NCI-H510A treated with DMSO at 0.1 percent for 48 hours (cell line): ENCODE measurements around the gene ERRFI1.

Experiments used
- DNase-seq: peaks from one replicate; lab custom pipeline; 2025; lab: John Stamatoyannopoulos, UW

ERRFI1 gene

DNA sequence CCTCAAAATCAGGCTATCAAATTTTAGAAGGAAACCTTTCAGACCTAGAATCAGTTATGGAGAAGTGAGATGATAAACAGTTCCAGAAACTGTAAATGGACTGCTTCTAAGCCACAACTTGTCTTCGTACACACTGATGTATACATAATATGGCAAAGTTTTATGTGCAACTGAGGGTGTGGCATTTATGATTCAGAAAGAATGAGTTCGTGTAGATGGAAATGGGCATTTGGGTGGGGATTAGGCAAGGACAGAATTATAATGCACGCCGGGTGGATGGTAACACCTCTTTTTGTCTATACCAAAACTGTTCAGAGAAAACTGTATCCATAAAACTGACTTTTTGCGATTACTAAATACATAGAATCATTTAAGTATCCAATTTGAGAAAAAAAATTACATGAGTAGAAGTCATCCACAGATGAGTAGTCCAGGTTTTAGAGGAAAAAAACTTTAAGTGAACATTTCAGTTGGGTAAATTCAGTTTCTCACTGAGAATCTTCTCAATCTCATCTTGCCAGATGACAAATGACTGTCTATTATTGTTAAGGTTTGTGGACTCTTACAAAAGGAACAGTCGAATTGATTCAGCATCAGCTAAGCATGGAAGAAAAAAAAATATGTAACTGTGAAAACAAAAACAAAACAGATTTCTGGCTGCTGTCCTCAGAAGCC, 22.5 kb downstream of the ERRFI1 start:
- DNase-seq = no peak

DNA sequence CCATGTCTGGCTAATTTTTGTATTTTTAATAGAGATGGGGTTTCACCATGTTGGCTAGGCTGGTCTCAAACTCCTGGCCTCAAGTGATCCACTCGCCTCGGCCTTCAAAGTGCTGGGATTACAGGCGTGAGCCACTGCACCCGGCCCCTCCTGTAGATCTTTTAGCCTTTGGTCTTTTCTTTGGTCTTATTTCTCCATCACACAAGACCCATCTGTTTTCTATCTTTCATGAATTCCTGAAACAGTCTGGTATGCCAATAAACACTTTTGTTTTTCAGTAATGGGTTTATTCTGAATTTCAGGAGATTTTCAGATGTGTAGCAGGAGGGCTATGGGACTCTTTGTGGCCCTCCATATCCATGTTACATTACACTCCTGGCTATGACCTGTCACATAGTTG, 23.2 kb downstream of the ERRFI1 start:
- DNase-seq = no peak

DNA sequence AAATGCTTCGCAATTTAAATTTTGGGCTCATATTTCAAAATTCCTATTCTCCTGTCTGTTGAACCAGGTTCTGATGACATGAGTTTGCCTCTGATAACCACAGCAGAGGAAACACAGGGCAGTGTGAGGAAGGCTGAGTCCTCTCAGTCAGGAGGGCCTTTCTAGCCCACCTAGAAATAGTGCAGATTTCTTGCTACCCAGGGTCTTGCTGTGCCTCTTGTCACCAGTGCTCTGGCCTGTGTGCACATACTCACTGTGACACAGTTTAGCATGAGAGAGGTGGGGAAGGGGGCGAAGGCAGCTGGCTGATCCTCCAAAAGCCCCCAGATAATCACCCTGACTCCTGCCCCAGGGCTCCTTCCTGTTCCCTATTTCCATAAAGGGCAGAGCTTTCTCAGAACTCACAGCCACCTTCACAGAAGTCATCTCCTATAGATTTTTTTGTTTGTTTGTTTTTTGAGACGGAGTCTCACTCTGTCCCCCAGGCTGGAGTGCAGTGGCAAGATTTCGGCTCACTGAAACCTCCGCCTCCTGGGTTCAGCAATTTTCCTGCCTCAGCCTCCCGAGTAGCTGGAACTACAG, 23.7 kb downstream of the ERRFI1 start:
- DNase-seq = no peak

DNA sequence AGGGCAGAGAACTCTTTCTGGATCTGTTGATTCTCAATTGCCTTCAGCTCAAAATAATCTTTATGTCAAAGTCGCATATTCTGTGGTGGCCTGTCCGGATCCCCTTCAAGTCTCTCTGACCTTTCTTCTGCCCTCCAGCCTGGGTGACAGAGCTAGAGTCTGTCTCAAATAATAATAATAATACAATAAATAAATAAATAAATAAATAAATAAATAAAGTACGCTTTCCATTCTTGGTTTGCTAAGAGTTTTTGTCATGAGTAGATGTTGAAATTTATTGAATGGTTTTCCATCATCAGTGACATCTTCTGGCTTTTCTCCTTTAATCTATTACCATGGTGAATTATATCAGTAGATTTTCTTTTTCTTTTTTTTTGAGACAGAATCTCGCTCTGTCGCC, 30.7 kb downstream of the ERRFI1 start:
- DNase-seq = no peak

DNA sequence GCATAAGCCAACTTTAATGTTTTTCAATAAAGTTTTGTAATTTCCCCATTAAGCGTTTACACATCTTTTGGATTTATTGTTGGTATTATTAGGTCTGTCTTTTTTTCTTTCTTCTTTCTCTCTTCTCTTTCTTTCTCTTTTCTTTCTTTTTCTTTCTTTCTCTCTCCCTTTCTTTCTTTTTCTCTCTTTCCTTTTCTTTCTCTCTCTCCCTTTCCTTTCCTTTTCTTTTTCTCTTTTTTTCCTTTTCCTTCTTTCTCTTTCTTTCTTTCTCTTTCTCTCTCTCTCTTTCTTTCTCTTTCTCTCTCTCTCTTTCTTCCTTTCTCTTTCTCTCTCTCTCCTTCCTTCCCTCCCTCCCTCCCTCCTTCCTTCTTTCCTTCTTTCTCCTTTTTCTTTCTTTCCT, 31.3 kb downstream of the ERRFI1 start:
- no peak for DNase-seq

DNA sequence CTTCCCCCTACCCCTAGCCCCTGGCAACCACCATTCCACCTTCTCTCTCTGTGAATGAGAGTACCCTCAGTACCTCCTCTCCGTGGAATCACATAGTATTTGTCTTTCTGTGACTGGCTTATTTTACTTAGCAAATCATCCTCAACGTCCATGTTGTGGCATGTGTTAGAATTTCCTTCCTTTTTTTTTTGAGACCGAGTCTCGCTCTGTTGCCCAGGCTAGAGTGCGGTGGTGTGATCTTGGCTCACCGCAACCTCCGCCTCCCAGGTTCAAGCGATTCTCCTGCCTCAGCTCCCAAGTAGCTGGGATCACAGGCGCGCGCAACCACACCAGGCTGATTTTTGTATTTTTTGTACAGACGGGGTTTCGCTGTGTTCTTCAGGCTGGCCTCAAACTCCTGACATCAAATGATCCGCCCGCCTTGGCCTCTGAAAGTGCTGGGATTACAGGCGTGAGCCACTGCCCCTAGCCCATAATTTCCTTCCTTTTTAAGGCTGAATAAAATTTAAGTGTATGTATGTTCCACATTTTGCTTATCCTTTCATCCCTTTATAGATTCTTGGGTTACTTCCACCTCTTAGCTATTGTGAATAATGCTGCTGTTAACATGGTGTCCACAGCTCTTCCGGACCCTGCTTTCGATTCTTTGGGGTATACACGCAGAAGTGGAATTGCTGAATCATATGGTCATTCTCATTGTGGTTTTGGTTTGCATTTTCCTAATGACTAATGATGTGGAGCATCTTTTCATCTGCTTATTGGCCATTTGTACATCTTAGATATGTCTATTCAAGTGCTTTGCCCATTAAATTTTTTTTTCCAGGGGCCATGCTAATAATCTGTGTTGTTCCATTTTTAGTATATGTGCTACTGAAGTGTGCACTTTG, 32.3 kb downstream of the ERRFI1 start:
- no peak for DNase-seq

DNA sequence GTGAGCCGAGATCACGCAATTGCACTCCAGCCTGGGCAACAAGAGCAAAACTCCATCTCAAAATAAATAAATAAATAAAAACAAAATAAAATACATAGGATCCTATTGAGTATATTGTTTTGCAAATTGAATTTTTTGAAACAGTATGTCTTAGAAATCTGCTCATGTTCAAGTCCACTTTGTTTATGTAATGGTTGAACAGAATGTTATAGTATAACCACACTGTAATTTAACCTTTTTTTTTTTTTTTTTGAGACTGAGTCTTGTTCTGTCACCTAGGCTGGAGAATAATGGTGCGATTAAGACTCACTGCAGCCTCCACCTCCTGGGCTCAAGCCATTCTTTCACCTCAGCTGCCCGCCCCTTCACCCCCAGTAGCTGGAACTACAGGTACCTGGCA, 33.2 kb downstream of the ERRFI1 start:
- DNase-seq = no peak

DNA sequence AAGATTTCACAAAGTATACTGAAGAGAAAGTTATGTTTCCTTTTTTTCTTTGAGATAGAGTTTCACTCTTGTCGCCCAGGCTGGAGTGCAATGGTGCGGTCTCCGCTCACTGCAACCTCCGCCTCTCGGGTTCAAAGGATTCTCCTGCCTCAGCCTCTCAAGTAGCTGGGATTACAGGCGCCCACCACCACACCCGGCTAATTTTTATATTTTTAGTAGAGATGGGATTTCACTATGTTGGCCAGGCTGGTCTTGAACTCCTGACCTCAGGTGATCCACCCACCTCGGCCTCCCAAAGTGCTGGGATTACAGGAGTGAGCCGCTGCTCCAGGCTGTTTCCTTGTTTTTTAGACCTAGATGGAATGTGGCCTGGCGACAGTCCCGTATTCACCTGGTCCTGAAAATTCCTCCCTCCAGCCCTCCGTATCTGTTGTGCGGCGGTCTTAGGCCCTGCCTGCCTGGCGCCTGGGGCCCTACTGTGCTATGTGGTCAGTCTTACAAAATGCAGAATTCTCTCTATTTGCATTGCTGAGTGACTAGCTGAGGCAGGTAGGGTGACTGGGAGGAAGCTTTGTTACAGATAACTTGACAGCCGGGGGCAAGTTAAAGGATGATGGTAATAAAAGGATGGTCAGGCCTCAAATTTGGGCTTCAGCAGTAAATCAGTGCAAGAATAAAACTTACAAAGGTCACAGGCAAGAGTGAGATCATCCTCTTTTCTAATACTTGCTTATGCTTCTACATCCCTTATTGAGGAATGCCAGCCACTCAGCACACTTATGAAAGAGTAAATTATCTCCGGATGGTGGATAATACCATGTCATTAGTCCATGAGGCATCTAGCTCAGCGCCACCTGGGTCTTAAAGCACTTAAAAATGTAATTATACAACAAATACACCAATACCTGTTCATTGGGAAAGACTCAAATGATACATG, 34.3 kb downstream of the ERRFI1 start:
- no peak for DNase-seq

DNA sequence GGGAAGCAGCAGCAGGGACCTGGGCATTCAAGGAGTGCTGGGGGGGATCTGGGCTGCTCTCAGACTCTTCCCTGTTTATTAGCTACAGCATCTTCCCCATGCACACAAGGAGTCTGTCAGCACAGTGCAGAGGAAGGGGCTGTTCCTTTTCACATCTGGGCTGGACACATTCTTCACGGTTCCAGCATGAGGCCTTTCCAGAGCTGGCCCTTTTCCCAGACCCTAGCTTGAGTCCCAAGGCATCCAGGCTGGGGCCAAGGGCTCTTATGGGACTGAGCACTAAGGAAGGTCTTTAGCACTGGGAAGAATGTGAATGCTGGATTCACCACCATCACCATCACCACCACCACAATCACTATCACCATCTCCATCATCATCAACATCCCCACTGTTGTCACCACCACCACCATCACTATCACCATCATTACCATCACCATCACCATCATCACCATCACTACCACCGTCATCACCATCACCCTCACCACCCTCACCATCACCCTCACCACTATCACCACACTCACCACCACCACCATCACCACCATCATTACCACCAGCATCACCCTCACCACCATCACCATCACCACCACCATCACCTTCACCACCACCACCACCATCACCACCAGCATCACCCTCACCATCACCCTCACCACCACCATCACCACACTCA, 36.2 kb downstream of the ERRFI1 start:
- no peak for DNase-seq

DNA sequence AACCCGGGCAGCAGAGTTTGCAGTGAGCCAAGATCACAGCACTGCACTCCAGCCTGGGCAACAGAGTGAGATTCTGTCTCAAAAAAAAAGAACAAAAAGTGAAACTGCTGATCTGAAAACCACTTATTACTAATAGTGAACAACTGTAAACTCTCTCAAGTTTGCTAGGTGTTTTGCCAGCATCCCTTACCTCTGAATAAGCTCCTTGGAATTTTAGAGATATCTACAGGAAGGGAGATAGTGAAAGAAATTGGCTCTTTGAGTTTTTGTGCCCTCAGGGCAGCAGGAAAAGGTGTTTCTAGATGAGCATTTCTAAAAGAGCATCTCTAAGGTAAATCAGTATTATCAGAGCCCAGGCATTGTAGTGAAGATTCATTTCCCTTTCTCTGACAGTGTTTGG, 37.5 kb downstream of the ERRFI1 start:
- no peak for DNase-seq

DNA sequence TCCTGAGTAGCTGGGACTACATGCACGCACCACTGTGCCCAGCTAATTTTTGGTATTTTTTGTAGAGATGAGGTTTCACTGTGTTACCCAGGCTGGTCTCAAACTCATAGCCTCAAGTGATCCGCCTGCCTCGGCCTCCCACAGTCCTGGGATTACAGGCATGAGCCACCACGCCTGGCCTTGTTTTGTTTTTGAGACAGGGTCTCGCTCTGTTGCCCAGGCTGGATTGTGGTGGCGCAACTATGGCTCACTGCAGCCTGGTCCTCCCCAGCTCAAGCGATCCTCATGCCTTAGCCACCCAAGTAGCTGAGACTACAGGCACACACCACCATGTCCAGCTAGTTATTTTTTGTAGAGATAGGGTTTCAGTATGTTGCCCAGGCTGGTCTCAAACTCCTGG, 38.6 kb downstream of the ERRFI1 start:
- no peak for DNase-seq

DNA sequence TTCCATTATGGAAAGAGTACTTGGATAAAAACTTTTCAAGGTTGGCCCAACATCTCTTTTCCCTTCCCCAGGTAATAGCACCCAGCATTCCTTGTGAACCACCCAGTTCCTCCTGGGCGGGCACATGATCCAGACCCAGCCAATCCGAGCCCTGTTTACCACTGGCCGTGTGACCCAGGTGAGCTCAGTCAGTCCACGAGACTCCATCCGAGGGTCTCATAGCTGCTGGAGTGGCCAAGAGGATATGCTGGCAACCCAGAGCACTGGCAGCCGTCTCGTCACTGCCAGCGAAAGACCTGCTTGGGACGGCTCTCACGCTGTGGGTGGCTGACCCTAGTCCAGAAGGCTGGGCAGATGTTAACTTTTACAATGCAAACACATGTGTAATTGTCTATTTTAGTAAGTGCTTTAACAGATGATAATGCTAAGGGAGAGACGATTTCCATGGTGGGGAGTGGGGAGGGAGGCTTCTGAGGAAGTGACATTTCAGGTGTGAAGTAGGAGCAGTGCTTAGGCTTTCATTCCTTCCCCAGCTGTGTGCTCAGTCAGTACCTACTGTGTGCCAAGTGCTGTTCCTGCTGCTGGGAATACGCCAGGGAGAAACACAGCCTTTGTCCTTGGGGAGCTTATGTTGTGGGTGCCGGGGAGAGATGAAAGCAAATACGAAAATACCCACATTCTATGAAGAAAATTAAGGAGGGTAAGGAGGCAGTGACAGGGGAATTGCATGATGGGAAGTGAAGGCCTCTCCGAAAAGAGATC, 40.1 kb downstream of the ERRFI1 start:
- no peak for DNase-seq

DNA sequence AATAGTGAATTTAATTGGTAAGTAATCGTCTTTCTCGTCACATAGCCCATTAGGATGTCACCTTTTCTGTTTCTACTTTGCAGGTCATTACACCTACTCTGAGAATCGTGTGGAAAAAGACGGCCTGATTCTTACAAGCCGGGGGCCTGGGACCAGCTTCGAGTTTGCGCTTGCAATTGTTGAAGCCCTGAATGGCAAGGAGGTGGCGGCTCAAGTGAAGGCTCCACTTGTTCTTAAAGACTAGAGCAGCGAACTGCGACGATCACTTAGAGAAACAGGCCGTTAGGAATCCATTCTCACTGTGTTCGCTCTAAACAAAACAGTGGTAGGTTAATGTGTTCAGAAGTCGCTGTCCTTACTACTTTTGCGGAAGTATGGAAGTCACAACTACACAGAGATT, 41.3 kb downstream of the ERRFI1 start:
- DNase-seq = no peak

DNA sequence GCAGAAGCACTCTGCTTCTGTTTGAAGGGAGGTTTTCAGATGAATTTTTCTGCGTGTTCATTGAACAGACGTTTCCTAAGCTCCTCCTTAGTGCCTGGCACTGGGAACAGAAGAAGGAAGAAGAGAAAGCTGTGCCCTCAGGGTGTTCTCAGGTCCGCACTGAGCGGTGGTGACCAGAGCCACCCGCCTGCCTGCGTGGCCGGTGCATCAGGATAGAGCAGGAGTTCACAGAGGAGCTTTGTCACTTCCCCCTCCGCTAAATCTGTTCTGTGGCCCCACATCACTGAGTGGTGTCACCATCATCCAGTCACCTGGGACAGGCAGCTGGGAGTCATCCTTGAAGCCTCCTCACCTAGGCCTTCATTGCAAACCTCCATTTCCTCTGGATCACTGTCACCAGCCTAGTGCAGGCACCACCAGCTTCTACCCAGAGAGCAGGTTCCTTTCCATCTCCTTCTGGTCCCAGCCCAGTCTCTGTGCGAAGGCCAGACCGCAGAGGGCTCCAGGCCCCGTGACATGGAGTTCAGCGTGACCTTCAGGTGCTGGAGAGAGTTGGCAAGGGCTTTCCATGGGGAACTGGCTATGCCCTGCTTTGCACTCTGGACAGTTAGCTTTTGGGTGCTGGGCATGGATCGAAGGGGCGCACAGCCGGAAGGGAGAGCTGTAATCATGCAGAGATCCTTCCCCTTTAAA, 42.9 kb downstream of the ERRFI1 start:
- DNase-seq = no peak

DNA sequence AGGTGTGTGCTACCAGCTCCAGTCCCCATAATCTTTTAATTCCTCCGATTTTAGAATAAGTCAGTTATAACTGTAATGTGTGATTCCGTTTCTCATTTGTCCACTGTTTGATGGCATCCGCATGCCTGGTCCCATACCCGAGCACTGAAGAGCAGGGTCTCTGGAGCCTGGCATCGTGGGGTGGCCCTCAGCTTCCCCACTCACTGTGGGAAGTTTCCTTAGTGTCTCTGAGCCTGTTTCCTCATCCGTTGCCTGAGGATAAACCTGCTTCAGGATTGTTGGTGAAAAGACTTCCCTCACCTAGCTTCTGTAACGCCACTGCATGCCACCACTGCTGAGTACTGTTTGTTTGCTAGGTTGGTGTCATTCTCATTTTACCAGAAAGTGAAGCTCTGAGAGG, 45.1 kb downstream of the ERRFI1 start:
- DNase-seq = no peak

DNA sequence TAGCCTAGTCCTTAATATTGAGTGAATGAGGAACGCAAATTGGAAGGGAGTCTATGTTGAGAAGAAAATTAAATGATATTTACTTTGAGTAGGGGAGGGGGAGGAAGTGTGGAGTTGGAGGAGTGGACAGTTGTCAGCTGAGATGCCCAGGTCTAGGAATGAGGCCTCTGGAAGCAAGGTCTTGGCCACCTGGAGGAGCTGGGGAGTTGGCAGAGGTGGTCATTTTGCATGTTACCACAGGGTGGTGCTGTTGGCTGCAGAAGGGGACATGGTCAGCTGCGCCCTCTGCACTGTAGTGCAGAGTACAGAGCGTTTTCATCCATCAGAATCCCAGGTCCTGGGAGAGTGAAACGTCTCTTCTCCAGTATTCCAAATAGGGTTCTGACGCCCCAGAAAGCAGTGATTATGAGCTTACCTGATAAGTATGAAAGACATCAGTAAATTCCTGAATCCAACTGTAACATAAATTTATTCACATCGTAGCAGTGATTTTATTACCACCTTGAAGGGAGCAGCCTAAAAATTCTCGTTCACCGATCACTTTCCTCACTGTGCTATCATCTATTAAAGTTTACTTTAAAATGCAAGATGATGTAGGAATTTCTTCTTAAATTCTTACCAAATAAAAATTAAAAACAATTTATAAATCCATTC, 50.8 kb downstream of the ERRFI1 start:
- DNase-seq = peak; percentile 100

DNA sequence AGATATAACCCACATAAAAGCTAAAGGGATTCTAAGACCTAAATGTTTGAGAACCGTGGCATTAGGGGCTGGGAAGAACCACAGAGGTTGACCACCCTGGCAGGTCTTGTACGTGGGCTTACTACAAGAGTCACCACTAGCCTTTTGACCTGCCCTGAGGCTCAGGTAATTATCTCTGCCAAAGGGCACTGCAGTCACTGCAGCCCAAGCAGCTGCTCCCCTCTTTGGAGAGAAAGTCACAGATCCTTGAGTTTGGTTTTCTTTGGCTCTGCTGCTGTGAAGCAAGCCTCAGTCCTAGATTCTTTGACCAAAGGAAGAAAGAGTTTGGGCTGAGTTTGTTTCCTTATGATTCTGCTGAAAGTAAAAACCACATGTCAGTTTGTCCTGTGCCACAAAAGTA, 53.0 kb downstream of the ERRFI1 start:
- DNase-seq = no peak

DNA sequence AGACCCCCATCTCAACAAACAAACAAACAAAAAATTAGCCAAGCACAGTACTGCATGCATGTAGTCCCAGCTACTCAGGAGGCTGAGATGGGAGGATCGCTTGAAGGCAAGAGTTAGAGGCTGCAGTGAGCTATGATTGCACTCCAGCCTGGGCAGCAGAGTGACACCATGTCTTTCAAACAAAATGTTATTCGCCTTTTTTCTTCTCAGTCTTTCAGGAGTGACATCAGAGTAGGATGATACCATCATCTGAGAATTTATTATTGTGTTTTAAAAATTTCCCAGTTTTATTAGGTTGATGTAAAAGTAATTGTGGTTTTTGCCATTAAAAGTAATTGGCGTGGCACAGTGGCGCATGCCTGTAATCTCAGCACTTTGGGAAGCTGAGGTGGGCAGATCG, 53.8 kb downstream of the ERRFI1 start:
- DNase-seq = no peak

DNA sequence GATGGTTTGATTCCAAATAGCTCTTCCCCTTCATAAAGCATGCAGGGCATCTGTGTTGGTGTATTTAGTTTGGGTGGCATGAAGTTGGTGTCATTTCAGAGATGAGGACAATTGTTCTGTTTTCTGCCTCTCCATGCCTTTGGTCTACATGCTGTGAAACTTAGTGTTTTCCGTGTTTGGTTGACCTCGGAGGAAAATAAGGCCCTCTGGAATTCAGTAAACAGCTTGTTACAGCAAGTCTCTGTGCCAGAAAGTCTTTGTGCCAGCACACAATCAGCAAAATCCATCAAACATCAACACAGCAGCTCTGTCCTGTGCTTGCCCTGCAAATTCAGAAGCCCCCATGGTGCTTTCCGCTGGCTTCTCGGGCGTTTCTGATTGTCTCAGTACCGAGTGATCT, 55.1 kb downstream of the ERRFI1 start:
- DNase-seq = no peak

DNA sequence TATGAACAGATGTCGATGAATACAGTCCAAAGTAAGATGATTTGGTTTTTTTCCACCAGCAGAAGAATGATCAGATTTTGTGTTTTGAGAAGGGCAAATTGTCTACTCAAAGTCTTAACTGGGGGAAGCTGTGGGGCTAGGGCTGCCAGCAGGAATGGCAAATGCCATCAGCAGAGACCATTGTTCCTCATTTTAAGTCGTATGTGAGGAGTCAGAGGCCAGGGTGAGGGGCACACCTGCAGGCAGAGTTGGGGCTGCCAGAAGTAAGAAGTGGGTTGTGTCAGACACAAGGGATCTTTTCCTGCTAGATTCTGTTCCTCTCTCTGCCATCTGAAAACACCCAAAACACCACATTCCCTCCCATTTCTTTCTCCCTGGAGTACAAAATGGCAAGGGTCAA, 55.9 kb downstream of the ERRFI1 start:
- no peak for DNase-seq
